GM03348 (cell line): Measurements from ENCODE around the gene BAZ1B.
"Not testable (repeated sequence)": the region's sequence is repeated elsewhere in the genome, so short reads cannot be mapped to it uniquely, and the experiment has no call there.

ENCODE experiments used
- DNase-seq: peaks from one replicate; pipeline ENCODE4 v3.0.0; 2012; ENCODE audit warnings: low spot score

BAZ1B gene, protein sequence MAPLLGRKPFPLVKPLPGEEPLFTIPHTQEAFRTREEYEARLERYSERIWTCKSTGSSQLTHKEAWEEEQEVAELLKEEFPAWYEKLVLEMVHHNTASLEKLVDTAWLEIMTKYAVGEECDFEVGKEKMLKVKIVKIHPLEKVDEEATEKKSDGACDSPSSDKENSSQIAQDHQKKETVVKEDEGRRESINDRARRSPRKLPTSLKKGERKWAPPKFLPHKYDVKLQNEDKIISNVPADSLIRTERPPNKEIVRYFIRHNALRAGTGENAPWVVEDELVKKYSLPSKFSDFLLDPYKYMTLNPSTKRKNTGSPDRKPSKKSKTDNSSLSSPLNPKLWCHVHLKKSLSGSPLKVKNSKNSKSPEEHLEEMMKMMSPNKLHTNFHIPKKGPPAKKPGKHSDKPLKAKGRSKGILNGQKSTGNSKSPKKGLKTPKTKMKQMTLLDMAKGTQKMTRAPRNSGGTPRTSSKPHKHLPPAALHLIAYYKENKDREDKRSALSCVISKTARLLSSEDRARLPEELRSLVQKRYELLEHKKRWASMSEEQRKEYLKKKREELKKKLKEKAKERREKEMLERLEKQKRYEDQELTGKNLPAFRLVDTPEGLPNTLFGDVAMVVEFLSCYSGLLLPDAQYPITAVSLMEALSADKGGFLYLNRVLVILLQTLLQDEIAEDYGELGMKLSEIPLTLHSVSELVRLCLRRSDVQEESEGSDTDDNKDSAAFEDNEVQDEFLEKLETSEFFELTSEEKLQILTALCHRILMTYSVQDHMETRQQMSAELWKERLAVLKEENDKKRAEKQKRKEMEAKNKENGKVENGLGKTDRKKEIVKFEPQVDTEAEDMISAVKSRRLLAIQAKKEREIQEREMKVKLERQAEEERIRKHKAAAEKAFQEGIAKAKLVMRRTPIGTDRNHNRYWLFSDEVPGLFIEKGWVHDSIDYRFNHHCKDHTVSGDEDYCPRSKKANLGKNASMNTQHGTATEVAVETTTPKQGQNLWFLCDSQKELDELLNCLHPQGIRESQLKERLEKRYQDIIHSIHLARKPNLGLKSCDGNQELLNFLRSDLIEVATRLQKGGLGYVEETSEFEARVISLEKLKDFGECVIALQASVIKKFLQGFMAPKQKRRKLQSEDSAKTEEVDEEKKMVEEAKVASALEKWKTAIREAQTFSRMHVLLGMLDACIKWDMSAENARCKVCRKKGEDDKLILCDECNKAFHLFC (N-terminal part only)

DNA sequence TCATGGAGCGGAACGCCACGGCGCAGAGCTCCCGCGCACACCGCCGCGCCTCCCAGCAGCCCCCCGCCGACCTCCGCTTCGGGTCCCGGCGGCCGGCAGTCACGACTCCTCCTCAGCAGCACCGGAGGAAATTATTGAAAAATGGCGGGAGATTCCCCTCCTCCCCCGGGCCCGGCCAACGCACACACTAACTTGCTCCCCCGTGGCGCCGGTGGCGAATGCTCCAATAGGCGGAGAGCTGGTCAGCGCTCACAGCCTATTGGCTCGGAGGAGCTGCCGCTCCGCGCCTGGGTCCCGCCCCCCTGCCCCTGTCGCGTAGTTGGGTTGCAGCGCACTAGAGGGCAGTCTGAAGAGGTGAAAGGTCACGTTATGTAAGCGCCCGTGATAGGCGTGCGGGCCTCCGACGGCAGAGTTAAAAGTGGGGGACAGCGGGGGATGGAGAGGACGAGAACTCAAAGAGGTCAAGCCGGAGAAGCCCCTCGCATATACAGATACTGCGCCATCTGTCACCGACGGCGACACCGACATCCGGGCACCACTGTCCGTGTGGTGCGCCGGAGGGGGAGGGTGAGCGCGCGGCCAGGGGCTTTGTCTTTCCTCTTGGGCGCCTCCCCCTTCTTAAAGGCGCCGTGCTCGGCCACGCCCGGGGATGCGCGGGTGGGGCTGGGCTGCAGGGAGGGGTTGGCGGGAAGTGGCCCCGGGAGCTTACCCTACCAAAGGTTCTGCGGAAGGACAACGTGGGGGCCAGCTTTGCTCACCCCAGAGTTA is at the start of gene BAZ1B:
TSS of gene BAZ1B (minus strand) at position 189 of the 768 bp plus-strand sequence. CDS start 360 bp downstream, outside the sequence.
- DNase-seq = peak; percentile 100

DNA sequence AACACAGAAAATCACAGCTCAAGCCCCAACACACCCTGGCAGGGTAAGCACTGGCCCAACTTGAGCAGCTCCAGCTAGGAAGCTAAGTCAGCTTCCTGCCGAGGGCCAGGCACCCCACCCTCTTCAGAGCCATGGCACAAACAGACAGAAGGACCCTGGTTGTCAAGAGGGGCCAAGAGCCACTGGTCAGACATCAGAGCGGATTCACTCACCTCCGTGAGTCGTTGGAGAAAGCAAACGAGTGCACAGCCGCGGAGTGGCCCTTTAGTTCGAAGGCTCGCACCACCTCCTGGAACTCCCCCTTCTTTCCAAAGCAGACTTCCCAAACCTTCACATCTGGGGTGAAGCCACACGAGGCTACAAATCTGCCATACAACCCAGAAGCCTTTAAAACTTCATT is 48.9 kb upstream of the BAZ1B start:
- DNase-seq = no peak

DNA sequence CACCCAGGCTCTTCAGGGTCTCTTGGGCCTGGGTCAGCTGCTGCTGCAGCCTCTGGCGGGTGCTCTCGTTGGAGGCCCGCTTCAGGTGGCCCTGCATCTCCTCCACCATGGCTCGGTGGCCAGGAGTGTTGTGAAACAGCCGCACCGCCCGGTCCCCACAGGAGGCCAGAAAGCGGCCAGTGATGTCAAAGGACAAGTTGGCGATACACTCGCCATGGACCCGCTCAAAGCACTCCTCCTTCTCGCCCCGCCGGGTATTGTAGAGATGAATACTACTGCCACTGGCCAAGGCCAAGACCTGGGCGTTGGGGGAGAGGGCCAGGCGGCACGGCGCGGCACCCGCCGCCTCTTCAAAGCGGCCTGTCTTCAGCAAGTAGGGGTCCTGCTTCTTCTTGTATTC is 48.4 kb upstream of the BAZ1B start:
- DNase-seq = no peak

DNA sequence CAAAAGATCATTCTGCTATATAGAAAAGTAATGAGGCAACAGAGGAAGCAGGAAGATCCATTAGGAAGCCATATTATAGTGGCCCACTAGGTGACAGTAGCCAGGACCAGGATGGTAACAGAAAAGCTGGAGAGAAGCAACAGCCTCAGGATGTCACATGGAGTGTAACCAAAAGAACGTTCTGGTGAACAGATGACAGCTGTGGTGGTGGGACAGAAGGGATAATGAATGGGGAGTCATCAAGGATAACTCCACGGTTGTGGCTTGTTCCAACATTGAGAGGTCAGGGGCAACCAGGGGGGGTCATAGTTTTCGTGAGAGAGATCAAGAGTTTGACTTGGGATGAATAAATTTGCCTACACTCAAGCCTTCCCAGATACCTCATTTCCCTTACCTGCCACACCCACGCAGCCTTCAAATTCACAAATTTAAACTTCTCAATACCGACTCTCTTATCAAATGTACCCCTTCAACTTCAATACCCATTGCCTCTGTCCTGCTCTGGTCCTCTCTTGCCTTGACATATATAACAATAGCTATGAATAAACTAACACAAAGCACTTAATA is 47.0 kb upstream of the BAZ1B start:
- no peak for DNase-seq

DNA sequence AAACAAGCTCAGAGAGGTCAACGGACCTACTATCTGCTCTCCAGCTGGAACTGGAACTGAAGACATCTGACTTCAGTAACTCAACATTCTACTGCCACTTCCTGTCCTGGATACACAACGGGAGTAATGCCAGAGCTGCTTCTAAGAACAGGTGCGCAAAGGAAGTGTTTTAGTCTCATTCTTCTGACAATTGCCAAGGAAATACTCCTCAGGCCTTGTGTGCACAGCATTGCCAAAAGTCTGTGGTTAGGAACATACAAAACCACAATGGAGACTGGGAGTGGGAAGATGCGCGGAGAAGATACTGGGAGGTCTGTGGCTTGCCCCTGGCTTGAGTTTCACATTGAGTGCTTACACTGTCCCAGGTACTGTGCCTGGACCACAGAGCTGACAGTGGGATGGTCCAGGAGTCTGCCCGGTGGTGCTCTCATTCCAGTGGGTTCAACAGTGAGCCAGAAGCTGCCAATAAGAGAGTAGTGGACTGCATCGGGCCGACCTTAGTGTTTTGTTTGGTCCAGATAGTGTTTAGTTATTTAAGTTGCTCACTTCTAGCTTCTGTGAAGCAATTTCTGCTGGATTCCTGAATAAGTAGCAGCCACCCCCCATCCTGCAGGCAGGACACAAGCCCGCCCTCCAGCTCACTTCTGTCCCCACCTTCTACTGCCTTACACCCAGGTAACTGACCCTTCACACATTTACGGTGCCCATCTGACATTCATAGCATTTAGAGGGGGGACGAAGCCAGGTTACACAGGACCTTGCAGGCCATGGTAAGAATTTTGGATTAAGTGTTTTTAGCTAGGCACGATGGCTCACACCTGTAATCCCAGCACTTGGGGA is 46.0 kb upstream of the BAZ1B start:
- no peak for DNase-seq

DNA sequence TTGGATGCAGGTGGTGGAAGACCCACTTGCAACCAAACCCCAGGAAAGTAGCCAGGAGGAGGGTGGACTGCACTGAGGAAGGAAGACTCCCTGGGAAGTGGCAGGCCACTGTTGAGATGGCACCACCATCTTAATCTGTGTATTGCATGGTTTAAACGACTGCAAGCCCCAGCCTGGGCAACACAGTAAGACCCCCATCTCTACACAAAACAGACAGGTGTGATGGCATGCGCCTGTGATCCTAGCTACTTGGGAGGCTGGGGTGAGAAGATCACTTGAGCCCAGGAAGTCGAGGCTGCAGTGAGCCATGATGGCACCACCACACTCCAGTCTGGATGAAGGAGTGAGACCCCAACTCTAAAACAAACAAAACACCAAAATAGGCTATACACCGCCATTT is 45.0 kb upstream of the BAZ1B start:
- DNase-seq = no peak

DNA sequence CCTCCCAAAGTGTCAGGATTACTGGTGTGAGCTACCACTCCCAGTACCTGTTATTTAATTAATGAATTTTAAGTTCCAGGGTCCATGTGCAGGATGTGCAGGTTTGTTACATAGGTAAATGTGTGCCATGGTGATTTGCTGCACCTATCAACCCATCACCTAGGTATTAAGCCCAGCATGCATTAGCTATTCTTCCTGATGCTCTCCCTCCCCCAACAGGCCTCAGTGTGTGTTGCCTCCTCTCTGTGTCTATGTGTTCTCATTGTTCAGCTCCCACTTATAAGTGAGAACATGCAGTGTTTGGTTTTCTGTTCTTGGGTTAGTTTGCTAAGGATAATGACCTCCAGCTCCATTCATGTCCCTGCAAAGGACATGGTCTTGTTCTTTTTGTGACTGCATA is 44.3 kb upstream of the BAZ1B start:
- not testable (repeated sequence) for DNase-seq

DNA sequence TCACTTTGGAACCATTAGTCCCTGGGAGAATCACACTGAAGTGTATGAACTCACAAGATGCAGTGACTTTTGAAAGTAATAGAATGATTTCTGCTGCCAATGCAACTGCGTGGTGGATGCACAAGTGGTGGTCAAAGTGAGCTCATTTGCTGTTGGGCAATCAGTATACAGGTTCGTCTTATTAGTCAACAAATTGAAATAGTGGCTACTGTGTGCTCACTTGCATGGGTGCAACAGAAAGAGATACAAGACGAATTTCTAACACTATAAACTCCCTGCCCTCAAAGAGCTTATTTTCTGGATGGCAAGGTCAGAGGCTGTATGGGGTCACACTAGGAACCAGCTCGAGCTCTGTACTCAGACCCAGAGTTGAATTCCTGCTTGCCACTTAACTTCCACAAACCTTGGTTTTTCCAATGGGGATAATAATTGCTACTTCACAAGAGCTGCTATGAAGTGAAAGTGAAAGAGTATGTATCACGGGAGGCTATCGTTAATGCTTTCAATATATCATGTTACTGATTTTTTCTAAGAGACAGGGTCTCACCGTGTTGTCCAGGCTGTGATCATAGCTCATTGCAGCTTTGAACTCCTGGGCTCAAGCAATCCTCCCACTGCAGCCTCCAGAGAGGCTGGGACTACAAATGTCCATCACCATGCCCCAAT is 43.7 kb upstream of the BAZ1B start:
- no peak for DNase-seq

DNA sequence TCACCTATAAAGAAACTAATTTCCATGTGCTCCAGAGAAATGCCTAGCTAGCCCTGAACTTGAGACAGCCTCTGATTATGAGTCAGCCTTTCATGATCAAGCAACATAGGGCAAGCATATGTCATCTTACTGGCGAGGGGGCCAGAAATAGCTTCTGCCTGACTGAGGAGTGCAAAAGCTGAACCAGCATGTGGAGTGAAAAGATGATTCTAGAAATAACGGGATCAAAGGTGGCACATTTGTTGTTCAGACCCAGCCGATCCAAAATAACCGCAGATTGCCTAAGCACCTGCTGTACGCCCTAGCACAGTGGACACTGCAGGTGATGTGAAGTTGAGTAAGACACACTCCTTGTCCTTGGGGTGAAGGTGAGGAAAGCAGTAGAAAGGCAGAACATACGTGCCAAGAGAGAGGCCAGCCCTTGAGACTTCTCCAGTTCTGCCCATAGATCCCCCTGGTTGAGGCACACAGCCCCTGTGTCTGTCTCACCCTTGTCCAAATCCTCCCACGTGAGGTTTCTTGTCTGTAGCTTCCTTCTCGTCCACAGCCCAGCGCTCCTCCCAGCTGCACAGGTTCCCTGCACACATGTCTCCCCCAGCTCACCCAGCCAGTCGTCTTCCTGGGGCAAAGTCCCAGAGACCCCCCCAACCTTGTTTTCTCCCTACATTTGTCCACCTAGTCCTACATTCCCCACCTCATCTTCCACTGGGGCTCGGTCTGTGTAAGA is 38.2 kb upstream of the BAZ1B start:
- peak; percentile 82 for DNase-seq

DNA sequence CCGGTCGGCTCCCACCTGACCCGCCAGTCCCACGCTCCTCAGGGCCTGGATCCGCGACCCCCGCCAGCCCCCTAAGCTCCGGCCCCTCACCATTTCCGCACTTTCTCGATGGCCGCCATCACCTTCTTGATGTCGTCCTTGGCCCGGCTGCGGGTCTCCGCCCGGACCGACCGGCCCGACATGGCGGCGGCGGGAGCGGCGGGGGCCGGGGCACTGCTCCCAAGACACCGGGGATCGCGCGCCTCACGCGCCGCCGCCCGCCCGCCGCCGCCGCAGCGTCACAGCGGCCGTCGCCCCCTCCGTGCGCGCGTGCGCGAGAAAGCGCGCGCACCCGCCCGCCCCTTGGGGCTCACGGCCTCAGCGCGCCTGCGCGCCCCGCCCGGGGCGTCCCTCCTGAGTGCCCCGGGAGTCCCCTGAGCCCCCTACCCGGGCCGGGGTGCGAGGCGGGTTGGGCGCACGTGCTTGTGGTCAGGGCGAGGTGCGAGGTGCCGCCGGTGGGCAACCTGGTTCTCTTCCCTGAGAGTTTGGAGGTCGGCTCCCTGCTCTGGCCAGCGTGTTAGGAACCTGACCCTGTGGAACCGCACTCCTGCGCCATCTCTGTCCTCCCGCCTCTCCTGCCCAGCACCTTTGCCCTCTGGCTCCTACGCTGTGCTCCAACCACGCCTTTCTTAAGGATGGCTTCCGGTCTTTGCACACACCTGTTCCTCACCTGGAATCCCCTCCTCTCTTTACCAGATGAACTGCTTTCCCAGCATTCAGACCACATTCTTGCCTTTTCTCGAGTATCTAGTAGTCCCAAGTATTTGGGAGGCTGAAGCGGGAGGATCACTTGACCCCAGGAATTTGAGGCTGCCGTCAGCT is 35.5 kb upstream of the BAZ1B start, which contains the start of gene BCL7B:
TSS of gene BCL7B (minus strand) at position 294 of the 861 bp plus-strand sequence. CDS start at position 182, 112 bp downstream.
- peak; percentile 99 for DNase-seq

DNA sequence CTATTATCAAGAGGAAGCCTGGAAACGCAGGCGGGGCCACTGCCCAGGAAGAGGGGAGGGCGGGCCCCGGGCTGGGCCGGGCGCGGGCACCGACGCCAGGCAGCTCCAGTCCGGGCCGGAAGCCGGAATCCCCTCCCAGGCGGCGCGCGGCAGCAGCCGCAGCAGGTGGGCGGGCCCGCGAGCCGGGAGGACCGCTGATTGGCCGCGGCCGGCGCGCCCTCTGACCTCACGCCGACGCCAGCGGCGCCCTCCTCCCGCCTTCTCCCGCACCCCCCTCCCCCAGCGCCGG is 35.0 kb upstream of the BAZ1B start:
- peak; percentile 99 for DNase-seq

DNA sequence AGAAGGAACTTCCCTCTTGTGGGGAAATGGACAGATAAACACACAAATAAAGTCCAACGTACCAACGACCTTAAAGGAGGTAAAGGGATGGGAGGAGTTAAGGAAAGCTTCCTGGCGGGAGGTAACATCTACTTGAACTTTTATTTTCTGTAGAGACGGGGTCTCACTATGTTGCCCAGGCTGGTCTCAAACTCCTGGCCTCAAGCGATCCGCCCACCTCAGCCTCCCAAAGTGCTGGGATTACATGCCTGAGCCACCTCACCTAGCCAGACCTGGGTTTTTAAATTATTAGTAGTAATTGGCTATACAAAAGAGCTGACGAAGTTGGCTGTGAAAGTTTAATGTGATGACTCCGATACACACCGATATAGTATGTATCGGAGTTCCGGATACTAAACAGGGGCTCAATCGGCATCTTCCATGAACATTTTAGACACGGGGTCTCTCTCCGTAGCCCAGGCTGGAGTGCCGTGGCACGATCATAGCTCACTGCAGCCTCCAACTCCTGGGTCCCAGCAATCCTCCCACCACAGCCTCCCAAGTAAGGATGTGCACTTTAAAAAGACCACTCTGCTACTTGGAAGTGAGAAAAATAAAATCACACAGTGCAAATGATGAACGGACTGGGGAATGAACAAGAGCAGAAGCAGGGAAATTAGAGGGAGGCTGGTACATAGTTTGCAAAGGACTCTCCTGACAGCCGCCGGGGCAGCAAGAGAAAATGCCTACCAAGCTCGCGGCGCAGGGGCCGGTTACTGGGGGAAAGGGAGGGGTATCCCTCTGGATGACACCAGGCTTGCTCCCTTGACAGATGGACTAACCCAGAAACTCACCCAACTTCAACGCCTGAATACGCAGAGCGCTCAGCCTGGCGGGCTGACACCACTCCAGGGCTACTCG is 34.4 kb upstream of the BAZ1B start:
- DNase-seq = no peak

DNA sequence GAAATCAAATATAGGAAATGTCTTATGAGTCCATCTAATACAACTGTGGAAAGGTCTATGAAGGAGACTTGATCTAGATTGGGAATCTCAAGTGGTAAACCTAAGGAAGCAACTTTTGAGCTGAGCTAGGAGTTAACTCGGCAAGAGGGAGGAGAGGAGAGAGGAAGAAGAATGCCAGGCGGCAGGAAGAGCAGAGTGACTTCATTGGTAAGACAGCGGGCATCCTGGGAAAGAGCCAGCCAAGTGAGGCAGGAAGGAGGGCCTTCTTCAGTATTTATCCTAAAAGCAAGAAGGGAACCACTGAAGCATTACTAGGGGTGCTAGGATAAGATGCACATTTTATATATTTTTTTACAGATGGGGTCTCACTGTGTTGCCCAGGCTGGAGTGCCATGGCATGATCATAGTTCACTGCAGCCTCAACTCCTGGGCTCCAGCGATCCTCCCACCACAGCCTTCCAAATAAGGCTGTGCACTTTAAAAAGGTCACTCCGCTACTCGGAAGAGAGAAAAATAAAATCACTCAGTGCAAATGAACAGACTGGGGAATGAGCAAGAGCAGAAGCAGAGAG is 33.4 kb upstream of the BAZ1B start:
- peak; percentile 50 for DNase-seq

DNA sequence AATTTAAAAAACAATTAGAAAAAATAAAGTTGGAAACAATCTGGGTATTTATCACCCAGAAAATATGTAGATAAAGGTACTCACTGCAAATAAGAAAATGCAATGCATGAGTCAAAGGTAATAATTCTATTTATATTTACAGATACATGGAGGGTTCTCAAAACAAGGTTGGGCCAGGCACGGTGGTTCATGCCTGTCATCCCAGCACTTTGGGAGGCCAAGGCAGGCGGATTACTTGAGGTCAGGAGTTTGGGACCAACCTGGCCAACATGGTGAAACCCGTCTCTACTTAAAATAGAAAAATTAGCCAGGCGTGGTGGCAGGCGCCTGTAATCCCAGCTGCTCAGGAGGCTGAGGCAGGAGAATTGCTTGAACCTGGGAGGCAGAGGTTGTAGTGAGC is 28.0 kb upstream of the BAZ1B start:
- not testable (repeated sequence) for DNase-seq

DNA sequence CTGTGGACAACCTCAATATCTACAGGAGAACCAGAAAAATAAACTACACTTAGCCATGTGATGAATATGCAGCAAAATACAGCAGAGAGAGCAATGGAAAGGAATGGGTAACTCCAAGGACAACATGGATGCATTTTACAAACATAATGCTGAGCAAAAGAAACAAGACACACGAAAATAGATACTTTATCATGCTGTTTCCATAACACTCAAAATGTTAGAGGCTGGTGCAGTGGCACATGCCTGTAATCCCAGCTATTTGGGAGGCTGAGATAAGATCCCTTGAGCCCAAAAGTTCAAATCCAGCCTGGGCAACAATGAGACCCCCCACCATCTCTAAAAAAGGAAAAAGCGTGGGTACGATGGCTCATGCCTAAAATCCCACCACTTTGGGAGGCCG is 27.1 kb upstream of the BAZ1B start:
- DNase-seq = no peak

DNA sequence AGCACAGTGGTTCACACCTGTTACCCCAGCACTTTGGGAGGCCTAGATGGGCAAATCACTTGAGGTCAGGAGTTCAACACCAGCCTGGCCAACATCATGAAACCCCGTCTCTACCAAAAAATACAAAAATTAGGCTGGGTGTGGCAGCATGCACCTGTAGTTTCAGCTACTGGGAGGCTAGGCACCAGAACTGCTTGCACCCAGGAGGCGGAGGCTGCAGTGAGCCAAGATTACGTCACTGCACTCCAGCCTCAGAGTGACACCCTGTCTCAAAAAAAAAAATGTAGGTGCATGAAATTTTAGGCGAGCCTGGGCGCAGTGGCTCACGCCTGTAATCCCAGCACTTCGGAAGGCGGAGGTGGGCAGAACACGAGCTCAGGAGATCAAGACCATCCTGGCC is 25.7 kb upstream of the BAZ1B start:
- no peak for DNase-seq

DNA sequence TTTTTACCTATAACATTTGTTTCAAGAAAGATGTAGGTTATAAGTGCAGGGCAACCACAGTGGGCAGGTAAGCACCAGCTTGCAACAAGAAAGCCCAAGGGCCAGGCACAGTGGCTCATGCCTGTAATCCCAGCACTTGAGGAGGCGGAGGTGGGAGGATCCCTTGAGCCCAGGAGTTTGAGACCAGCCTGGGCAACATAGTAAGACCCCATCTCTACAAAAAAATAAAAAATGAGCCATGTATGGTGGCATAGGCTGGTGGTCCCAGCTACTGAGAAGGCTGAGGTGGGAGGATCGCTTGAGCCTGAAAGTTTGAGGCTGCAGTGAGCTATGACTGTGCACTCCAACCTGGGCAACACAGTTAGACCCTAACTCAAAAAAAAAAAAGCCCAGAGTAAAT is 22.6 kb upstream of the BAZ1B start:
- no peak for DNase-seq
